HCT116 (cell line): ENCODE data around the gene ADAMTSL2.

ENCODE experiments used
- EGR1 ChIP-seq: IDR thresholded peaks from 2 replicates; pipeline ENCODE4 v1.6.1; 2012; ENCODE audit warnings: low read depth
- MAX ChIP-seq: IDR thresholded peaks from 2 replicates; pipeline ENCODE4 v1.6.1; 2012
- POLR2A ChIP-seq: IDR thresholded peaks from 2 replicates; pipeline ENCODE4 v1.7.0; 2011; ENCODE audit warnings: borderline replicate concordance; ENCODE audit not compliant: insufficient read depth, insufficient read length; ENCODE audit errors: extremely low read depth
- POLR2AphosphoS5 ChIP-seq: IDR thresholded peaks from 2 replicates; pipeline ENCODE4 v1.6.1; 2011; ENCODE audit warnings: mild to moderate bottlenecking, low read depth, low read length, moderate library complexity
- ZNF274 ChIP-seq: fragments of 200-500 bp; sonication (Bioruptor generic); IDR thresholded peaks from 2 replicates; pipeline ENCODE4 v1.6.1; 2014; ENCODE audit warnings: mild to moderate bottlenecking, low read depth, low read length, inconsistent platforms
- TF ChIP-seq, protein P1 (sequence below), 3 experiments: fragments of 200-600 bp in 1 of 3; sonication (generic) in 1 of 3; IDR thresholded peaks in 2 of 3; conservative IDR thresholded peaks in 1 of 3; 2 replicates each; pipeline ENCODE4 v1.5.1; 2012 to 2017; ENCODE audit warnings: low read depth in 2 of 3, low read length in 2 of 3, antibody characterized with exemption in 1 of 3, borderline replicate concordance in 1 of 3, control low read depth in 1 of 3, mild to moderate bottlenecking in 1 of 3, mixed read lengths in 1 of 3, mixed run types in 1 of 3, moderate library complexity in 1 of 3; ENCODE audit not compliant: insufficient read depth in 1 of 3

DNA sequence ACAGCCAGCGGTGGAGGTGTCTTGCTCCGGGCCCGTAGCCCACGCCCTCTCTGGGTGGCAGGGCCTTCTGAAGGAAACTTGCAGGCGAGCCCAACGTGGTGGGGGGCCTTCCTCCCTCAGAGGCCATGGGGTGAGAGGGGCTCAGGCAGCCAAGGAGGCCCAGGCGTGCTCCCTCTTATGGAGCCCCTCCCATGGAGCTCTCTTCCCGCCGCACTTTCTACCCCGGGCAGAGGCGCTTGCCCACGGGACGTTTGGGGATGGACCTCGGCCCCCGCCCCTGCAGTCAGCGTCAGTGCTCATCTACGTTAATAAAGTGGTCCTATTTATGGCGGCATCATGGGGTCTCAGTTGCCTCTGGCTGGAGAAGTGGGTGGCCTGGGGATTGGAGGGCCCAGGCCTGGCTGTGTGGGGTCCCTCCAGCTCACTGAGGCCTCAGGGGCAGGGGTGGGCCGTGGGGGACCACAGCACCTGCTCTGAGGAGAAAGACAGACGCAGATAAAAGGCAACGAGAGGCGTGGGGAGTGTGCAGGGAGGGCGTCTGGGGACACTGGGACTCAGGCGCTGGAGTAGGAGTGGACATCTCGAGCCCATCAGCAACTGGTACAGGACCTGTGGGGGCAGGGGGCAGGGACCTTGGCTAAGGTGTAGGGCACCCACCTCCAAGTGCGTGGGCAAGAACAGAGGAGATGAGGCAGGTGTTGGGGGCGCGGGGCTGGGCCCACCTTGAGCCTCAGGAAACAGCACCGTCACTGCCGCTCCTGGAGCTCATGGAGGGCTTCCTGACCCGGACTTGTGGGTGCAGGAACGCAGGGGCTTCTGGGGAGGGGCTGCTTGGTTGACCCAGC lies 40.9 kb downstream of the ADAMTSL2 start:
- no peak for TF ChIP-seq POLR2AphosphoS5
- TF ChIP-seq, protein P1, sequence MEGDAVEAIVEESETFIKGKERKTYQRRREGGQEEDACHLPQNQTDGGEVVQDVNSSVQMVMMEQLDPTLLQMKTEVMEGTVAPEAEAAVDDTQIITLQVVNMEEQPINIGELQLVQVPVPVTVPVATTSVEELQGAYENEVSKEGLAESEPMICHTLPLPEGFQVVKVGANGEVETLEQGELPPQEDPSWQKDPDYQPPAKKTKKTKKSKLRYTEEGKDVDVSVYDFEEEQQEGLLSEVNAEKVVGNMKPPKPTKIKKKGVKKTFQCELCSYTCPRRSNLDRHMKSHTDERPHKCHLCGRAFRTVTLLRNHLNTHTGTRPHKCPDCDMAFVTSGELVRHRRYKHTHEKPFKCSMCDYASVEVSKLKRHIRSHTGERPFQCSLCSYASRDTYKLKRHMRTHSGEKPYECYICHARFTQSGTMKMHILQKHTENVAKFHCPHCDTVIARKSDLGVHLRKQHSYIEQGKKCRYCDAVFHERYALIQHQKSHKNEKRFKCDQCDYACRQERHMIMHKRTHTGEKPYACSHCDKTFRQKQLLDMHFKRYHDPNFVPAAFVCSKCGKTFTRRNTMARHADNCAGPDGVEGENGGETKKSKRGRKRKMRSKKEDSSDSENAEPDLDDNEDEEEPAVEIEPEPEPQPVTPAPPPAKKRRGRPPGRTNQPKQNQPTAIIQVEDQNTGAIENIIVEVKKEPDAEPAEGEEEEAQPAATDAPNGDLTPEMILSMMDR (IDR thresholded peaks at IDR 0.05 in 2 of 3, conservative IDR thresholded peaks at IDR 0.05 in 1 of 3; ENCODE audit: borderline replicate concordance in 1 of 3, insufficient read depth in 1 of 3, low read depth in 2 of 3, low read length in 2 of 3) = no peak
- TF ChIP-seq ZNF274 = no peak
- TF ChIP-seq POLR2A = no peak
- TF ChIP-seq EGR1 = no peak
- TF ChIP-seq MAX = no peak
